Psoas muscle (tissue), 8 donors: ENCODE measurements around the gene ERFL. TPM values are rescaled to one million over a fixed set of nuclear protein-coding genes. Genes with fewer than 3 reads are reported as not detected.

ENCODE experiments used
- ATAC-seq, 4 donors: fragments of 200-7000 bp; cut with Tn5 transposase; one replicate each; pipeline ENCODE4 v1.9.1; 2020; ENCODE audit warnings: moderate library complexity in 3 of 4, mild to moderate bottlenecking in 2 of 4
- DNase-seq, 2 donors: peaks; one replicate each; pipeline ENCODE4 v3.0.0-alpha.2; 2020
- H3K27ac ChIP-seq: fragments of 200-600 bp; one replicate; pipeline ENCODE4 v1.8.0; 2022
- H3K27me3 ChIP-seq, 3 donors: fragments of 200-600 bp in 1 of 3; one replicate each; pipeline versions ENCODE4 v1.6.1 to v1.8.0; 2013 to 2022; ENCODE audit warnings: low read length in 2 of 3, mild to moderate bottlenecking in 2 of 3, moderate library complexity in 1 of 3; ENCODE audit not compliant: insufficient read depth in 3 of 3
- H3K36me3 ChIP-seq, 2 donors: fragments of 200-600 bp in 1 of 2; one replicate each; pipeline versions ENCODE4 v1.6.1 to v1.8.0; 2013 to 2022; ENCODE audit warnings: low read depth in 1 of 2, mild to moderate bottlenecking in 1 of 2, moderate library complexity in 1 of 2; ENCODE audit not compliant: insufficient read depth in 1 of 2
- H3K4me1 ChIP-seq: fragments of 200-600 bp; one replicate; pipeline ENCODE4 v1.8.0; 2022
- H3K4me3 ChIP-seq: fragments of 200-600 bp; one replicate; pipeline ENCODE4 v1.8.0; 2022; ENCODE audit warnings: mild to moderate bottlenecking
- H3K9me3 ChIP-seq: fragments of 200-600 bp; one replicate; pipeline ENCODE4 v1.8.0; 2022
- CTCF ChIP-seq: fragments of 200-600 bp; IDR thresholded peaks from one replicate; pipeline ENCODE4 v1.8.0; 2022; ENCODE audit warnings: antibody characterized with exemption
- WGBS, 3 donors: extraction: QIAGEN DNeasy Blood & Tissue Kit; methylation state at CpG; one replicate each; pipeline versions ENCODE4 v1.1.6 to v1.1.7; 2013; 5-methylcytosine and 5-hydroxymethylcytosine counted together
- intact Hi-C, 2 donors: fragments of 100-400 bp; cut with DNase I; formaldehyde crosslinking; loops; one replicate each; pipeline versions ENCODE4 v1.11.0 to v1.14.2; 2022
- polyA plus RNA-seq, 3 donors: library from polyadenylated mRNA; stranded (reverse); fragments of 200-250 nt; gene quantifications; one replicate each; pipeline ENCODE4 v1.2.3, GENCODE V29; 2013
- total RNA-seq, 4 donors: library from RNA; stranded (reverse); fragmentation: NEBNext Ultra II Directional in 2 of 4; extraction: Animal tissue kit (Norgen Biotek cat#: 25700) in 2 of 4; gene quantifications; one replicate each; pipeline versions ENCODE4 v1.2.1 to v1.2.4, GENCODE V29; 2021 to 2023
- donor health status: healthy with polysubstance abuse.
- donor health status: DM: no; HTN: no; CAD: no; lungs with moderate emphysema.
- donor health status: Bipolar disorder and iron deficiency.
- donor health status: healthy.
- donor health status: DM: yes; HTN: yes; CAD: no.
- donor health status: DM: no; HTN: no; CAD: no.
- donor health status: DM: no; HTN: no; CAD: no.
- donor health status: DM: yes; HTN: yes; CAD: no.

The ERFL gene
- total and polyA plus RNA-seq, 7 donors = 0.03 TPM; not detected in 6

GRCh38 chr19:41860419-41861115 is 67.7 kb downstream of the ERFL start:
- TF ChIP-seq CTCF = no peak
- ATAC-seq (no peak), DNase-seq (peak in 1 of 2 donors; percentile 55)
- peak overlapping the region; percentile 93 for H3K27ac ChIP-seq
- H3K9me3 ChIP-seq = no peaks in the 10 kb centered on the region
- intact Hi-C loops = loop anchor here (1.0 to 5.0 kb wide), 2 partner anchors 24 to 97 kb away; partner anchors contain the start of gene RABAC1 (in 2 of the 2)
- H3K27me3 ChIP-seq = peaks cover 0 to under 1% (median 0%) of the 10 kb centered on the region in 3 donors
- peak overlapping the region; percentile 94 for H3K4me3 ChIP-seq
- H3K36me3 ChIP-seq = peaks cover 9 to 50% of the 10 kb centered on the region in 2 donors
- WGBS, 3 donors = 0 to 1% (median 0%) methylated on average over 41 to 45 of the region's 45 CpGs
- peaks cover 19% of the 10 kb centered on the region for H3K4me1 ChIP-seq

- Histone ChIP-seq H3K9me3 (no peaks in the 10 kb centered on the region), H3K27me3 (peaks cover 0 to 3% (median 0%) of the 10 kb centered on the region in 3 donors), H3K36me3 (peaks cover 9 to 42% of the 10 kb centered on the region in 2 donors), H3K27ac (peak within 1 kb of the TSS; percentile 93), H3K4me3 (peak within 1 kb of the TSS; percentile 94), H3K4me1 (peaks cover 19% of the 10 kb centered on the region)
- intact Hi-C loops = loop anchor here (1.0 to 5.0 kb wide), 2 partner anchors 24 to 97 kb away; partner anchors contain the start of gene RABAC1 (in 2 of the 2)
- 0 to 1% (median 0%) methylated on average over 64 to 76 of the region's 76 CpGs for WGBS, 3 donors
- DNase-seq (peak; percentile 98 to 99), ATAC-seq (peak; percentile 94 to 97 (median 94))
- peak; percentile 60 for TF ChIP-seq CTCF
These were observed 68.4 kb downstream of the ERFL start, which contains the start of gene RPS19 for GRCh38 chr19:41859618-41860418. Gene RPS19, plus strand, starts transcription at chr19:41860255. Its CDS starts 520 bp downstream, at chr19:41860775.

- no peak for TF ChIP-seq CTCF
- peaks cover 19% of the 10 kb centered on the region for H3K4me1 ChIP-seq
- H3K27ac ChIP-seq = peak overlapping the region; percentile 93
- ATAC-seq = no peak
- no peak for DNase-seq
- 1 to 6% (median 6%) methylated on average over 8 of the region's 8 CpGs for WGBS, 3 donors
- peak overlapping the region; percentile 94 for H3K4me3 ChIP-seq
- intact Hi-C loops = no loop called here
- peaks cover 9 to 36% of the 10 kb centered on the region in 2 donors for H3K36me3 ChIP-seq
- peaks cover 0 to 3% (median 0%) of the 10 kb centered on the region in 3 donors for H3K27me3 ChIP-seq
- no peaks in the 10 kb centered on the region for H3K9me3 ChIP-seq
These were observed 69.0 kb downstream of the ERFL start for GRCh38 chr19:41859213-41859617.

Other genes with a start within 250 kb of the ERFL start
- under 1 TPM in 2 of 4 donors, not detected in 2; 0.15 to 0.32 TPM for gene CEACAM7, start 240.2 kb downstream of the ERFL start, total RNA-seq
- gene CEACAM7, start 240.2 kb downstream of the ERFL start, polyA plus RNA-seq = under 1 TPM in 1 of 3 donors, not detected in 2; 0.01 TPM
- gene CEACAM5, start 219.8 kb downstream of the ERFL start, total RNA-seq = under 1 TPM in 2 of 4 donors, not detected in 2; 0.69 TPM
- under 1 TPM in 1 of 3 donors, not detected in 2; 0.04 TPM for gene CEACAM5, start 219.8 kb downstream of the ERFL start, polyA plus RNA-seq
- under 1 TPM in 2 of 4 donors, not detected in 2; 0.17 to 0.27 TPM for gene CEACAM6, start 172.9 kb downstream of the ERFL start, total RNA-seq
- gene CEACAM6, start 172.9 kb downstream of the ERFL start, polyA plus RNA-seq = under 1 TPM in 2 of 3 donors, not detected in 1; 0.03 TPM
- gene CEACAM3, start 131.9 kb downstream of the ERFL start, total RNA-seq = under 1 TPM in 1 of 4 donors, not detected in 3; 0.59 TPM
- gene CEACAM3, start 131.9 kb downstream of the ERFL start, polyA plus RNA-seq = under 1 TPM in 2 of 3 donors, not detected in 1; 0.01 to 0.05 TPM
- gene LYPD4, start 83.8 kb downstream of the ERFL start, total RNA-seq = not detected
- gene LYPD4, start 83.8 kb downstream of the ERFL start, polyA plus RNA-seq = not detected
- not detected for gene DMRTC2, start 83.4 kb downstream of the ERFL start, total RNA-seq
- not detected for gene DMRTC2, start 83.4 kb downstream of the ERFL start, polyA plus RNA-seq
- gene RPS19, start 68.2 kb downstream of the ERFL start, total RNA-seq = 100 to 1,000 TPM; 593 to 962 (median 730) TPM
- 1,000 to 10,000 TPM; 1,218 to 2,236 (median 1,284) TPM for gene RPS19, start 68.2 kb downstream of the ERFL start, polyA plus RNA-seq
- 1 to 10 TPM in 2 of 4 donors, under 1 TPM in 2; 0.30 to 1.4 (median 0.91) TPM for gene CD79A, start 51.2 kb downstream of the ERFL start, total RNA-seq
- 1 to 10 TPM in 1 of 3 donors, under 1 TPM in 2; 0.30 to 1.3 (median 0.87) TPM for gene CD79A, start 51.2 kb downstream of the ERFL start, polyA plus RNA-seq
- gene ARHGEF1, start 45.3 kb downstream of the ERFL start, total RNA-seq = 10 to 100 TPM; 15.8 to 22.2 (median 21.3) TPM
- 10 to 100 TPM; 20.4 to 28.0 (median 20.7) TPM for gene ARHGEF1, start 45.3 kb downstream of the ERFL start, polyA plus RNA-seq
- gene RABAC1, start 30.9 kb upstream of the ERFL start, total RNA-seq = 10 to 100 TPM; 48.9 to 65.3 (median 55.9) TPM
- gene RABAC1, start 30.9 kb upstream of the ERFL start, polyA plus RNA-seq = 100 to 1,000 TPM in 2 of 3 donors, 10 to 100 TPM in 1; 97.6 to 131 (median 102) TPM
- gene ATP1A3, start 65.8 kb upstream of the ERFL start, total RNA-seq = under 1 TPM in 2 of 4 donors, not detected in 2; 0.15 to 0.24 TPM
- under 1 TPM in 2 of 3 donors, not detected in 1; 0.12 to 0.17 TPM for gene ATP1A3, start 65.8 kb upstream of the ERFL start, polyA plus RNA-seq
- under 1 TPM; 0.42 to 0.88 (median 0.54) TPM for gene GRIK5, start 141.8 kb upstream of the ERFL start, total RNA-seq
- gene GRIK5, start 141.8 kb upstream of the ERFL start, polyA plus RNA-seq = under 1 TPM; 0.26 to 0.45 (median 0.29) TPM
- gene ZNF574, start 147.7 kb upstream of the ERFL start, total RNA-seq = 10 to 100 TPM in 2 of 4 donors, 1 to 10 TPM in 2; 8.7 to 11.2 (median 9.8) TPM
- gene ZNF574, start 147.7 kb upstream of the ERFL start, polyA plus RNA-seq = 1 to 10 TPM; 6.4 to 8.4 (median 6.9) TPM
- gene POU2F2, start 204.0 kb upstream of the ERFL start, total RNA-seq = under 1 TPM; 0.30 to 0.86 (median 0.58) TPM
- under 1 TPM; 0.14 to 0.46 (median 0.26) TPM for gene POU2F2, start 204.0 kb upstream of the ERFL start, polyA plus RNA-seq